ENCODE results near the gene CORO2A. TPM values are rescaled to one million over a fixed set of nuclear protein-coding genes. Genes with fewer than 3 reads are reported as not detected.

The CORO2A gene
- total RNA-seq, 1 donor from 2014 or later = 2.4 TPM

DNA sequence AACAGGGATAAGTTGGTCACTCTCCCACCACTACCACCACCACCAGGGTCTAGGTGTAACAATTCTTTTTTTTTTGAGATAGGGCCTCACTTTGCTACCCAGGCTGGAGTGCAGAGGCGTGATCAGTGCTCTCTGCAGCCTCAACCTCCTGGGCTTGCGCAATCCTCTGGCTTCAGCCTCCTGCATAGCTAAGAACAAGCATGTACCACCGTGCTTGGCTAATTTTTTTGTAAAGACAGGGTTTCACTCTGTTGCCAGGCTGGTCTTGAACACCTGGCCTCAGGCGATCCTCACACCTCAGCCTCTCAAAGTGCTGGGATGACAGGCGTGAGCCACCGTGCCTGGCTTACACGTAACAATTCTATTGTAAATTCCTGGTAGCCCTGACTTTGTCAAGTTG, 27.5 kb downstream of the CORO2A start:
- Histone ChIP-seq H4K20me1 (ENCODE audit: low read depth) (no peaks in the 10 kb centered on the region), H3K79me2 (ENCODE audit: low read depth) (no peaks in the 10 kb centered on the region), H3K36me3 (no peaks in the 10 kb centered on the region), H3F3A (ENCODE audit: low read depth) (peaks cover 10% of the 10 kb centered on the region), H3K9ac (no peak overlapping the region), H3K27ac (no peak overlapping the region), H3K4me2 (no peak overlapping the region), H3K9me3 (ENCODE audit: low read depth) (no peaks in the 10 kb centered on the region), H3K4me1 (peaks cover 13% of the 10 kb centered on the region), H2AFZ (replicated peaks) (no peak overlapping the region), H3K27me3 (no peaks in the 10 kb centered on the region), H3K4me3 (no peak overlapping the region)
- TF ChIP-seq EZH2 (IDR thresholded peaks at IDR 0.05) (no peak), EZH2phosphoT487 (IDR thresholded peaks at IDR 0.05) (no peak)
- TF ChIP-seq, protein P1, sequence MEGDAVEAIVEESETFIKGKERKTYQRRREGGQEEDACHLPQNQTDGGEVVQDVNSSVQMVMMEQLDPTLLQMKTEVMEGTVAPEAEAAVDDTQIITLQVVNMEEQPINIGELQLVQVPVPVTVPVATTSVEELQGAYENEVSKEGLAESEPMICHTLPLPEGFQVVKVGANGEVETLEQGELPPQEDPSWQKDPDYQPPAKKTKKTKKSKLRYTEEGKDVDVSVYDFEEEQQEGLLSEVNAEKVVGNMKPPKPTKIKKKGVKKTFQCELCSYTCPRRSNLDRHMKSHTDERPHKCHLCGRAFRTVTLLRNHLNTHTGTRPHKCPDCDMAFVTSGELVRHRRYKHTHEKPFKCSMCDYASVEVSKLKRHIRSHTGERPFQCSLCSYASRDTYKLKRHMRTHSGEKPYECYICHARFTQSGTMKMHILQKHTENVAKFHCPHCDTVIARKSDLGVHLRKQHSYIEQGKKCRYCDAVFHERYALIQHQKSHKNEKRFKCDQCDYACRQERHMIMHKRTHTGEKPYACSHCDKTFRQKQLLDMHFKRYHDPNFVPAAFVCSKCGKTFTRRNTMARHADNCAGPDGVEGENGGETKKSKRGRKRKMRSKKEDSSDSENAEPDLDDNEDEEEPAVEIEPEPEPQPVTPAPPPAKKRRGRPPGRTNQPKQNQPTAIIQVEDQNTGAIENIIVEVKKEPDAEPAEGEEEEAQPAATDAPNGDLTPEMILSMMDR (IDR thresholded peaks at IDR 0.05) = no peak
- H3K4me3 Mint-ChIP-seq = no peak overlapping the region
- peaks cover 33% of the 10 kb centered on the region for H3K4me1 Mint-ChIP-seq
- no peak for DNase-seq (ENCODE audit: low spot score)
- no peaks in the 10 kb centered on the region for H3K36me3 Mint-ChIP-seq
- H3K9me3 Mint-ChIP-seq = peaks cover 2% of the 10 kb centered on the region
- H3K27me3 Mint-ChIP-seq (ENCODE audit: insufficient read depth, low read depth) = peaks cover 8% of the 10 kb centered on the region
- no peak overlapping the region for H3K27ac Mint-ChIP-seq

DNA sequence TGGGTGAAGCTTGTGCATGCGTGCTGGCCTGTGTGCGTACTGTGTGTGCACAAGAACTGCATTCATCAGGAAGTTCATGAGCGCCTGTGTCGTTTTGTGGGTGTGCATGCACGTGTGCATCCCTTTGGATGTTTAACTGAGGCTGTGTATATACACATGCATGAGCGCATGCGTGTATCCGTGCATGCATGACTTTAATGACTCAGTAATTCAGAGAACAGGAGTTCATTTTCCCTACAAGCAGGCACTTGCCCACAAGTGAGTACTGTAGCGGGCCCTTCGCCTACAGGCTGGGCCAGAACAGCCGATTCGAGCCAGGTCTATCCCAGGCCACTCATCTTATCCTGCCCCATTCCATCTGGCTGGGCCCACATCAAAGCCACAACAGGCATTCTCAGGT, 29.8 kb downstream of the CORO2A start:
- Histone ChIP-seq H3K4me2 (no peak overlapping the region), H3K36me3 (no peaks in the 10 kb centered on the region), H3K79me2 (ENCODE audit: low read depth) (no peaks in the 10 kb centered on the region), H3F3A (ENCODE audit: low read depth) (no peaks in the 10 kb centered on the region), H3K4me3 (no peak overlapping the region), H3K9me3 (ENCODE audit: low read depth) (no peaks in the 10 kb centered on the region), H2AFZ (replicated peaks) (no peak overlapping the region), H3K9ac (no peak overlapping the region), H4K20me1 (ENCODE audit: low read depth) (no peaks in the 10 kb centered on the region), H3K27me3 (no peaks in the 10 kb centered on the region), H3K27ac (no peak overlapping the region), H3K4me1 (no peaks in the 10 kb centered on the region)
- H3K36me3 Mint-ChIP-seq = no peaks in the 10 kb centered on the region
- DNase-seq (ENCODE audit: low spot score) = no peak
- H3K4me3 Mint-ChIP-seq = no peak overlapping the region
- H3K27ac Mint-ChIP-seq = no peak overlapping the region
- H3K27me3 Mint-ChIP-seq (ENCODE audit: insufficient read depth, low read depth) = peaks cover 6% of the 10 kb centered on the region
- peaks cover 10% of the 10 kb centered on the region for H3K4me1 Mint-ChIP-seq
- TF ChIP-seq EZH2 (IDR thresholded peaks at IDR 0.05) (no peak), EZH2phosphoT487 (IDR thresholded peaks at IDR 0.05) (no peak)
- TF ChIP-seq, protein P1 (IDR thresholded peaks at IDR 0.05) = no peak
- H3K9me3 Mint-ChIP-seq = peaks cover 2% of the 10 kb centered on the region

DNA sequence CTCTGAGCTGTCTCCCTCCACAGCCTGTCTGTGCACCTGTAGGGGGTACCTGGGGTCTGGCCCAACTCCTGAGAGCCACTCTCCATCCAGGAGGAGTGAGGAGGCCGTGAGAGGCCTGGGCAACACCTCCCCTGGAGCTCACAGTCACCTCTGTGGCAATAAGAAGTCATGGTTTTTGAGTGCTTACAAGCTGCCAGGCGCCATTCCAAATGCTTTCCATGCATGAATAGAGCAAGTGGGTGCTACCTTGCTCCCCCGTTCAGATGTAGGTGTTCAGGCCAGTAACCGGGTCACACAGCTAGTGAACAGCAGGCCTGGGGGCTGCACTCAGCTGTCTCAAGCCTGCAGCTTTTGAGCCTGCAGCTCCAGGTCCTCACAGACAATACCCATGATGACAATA, 30.6 kb downstream of the CORO2A start:
- no peaks in the 10 kb centered on the region for H3F3A ChIP-seq (ENCODE audit: low read depth)
- Mint-ChIP-seq H3K4me3 (no peak overlapping the region), H3K4me1 (peaks cover 7% of the 10 kb centered on the region), H3K27me3 (ENCODE audit: insufficient read depth, low read depth) (peaks cover 9% of the 10 kb centered on the region), H3K36me3 (no peaks in the 10 kb centered on the region), H3K27ac (no peak overlapping the region), H3K9me3 (peaks cover 2% of the 10 kb centered on the region)
- H3K4me2 ChIP-seq = no peak overlapping the region
- H3K27ac ChIP-seq = no peak overlapping the region
- no peaks in the 10 kb centered on the region for H3K9me3 ChIP-seq (ENCODE audit: low read depth)
- H2AFZ ChIP-seq (replicated peaks) = no peak overlapping the region
- H3K4me3 ChIP-seq = no peak overlapping the region
- no peaks in the 10 kb centered on the region for H3K4me1 ChIP-seq
- no peaks in the 10 kb centered on the region for H3K27me3 ChIP-seq
- H4K20me1 ChIP-seq (ENCODE audit: low read depth) = no peaks in the 10 kb centered on the region
- no peaks in the 10 kb centered on the region for H3K79me2 ChIP-seq (ENCODE audit: low read depth)
- TF ChIP-seq EZH2phosphoT487 (IDR thresholded peaks at IDR 0.05) = no peak
- no peak for TF ChIP-seq EZH2 (IDR thresholded peaks at IDR 0.05)
- TF ChIP-seq, protein P1 (IDR thresholded peaks at IDR 0.05) = no peak
- no peak for DNase-seq (ENCODE audit: low spot score)
- H3K9ac ChIP-seq = no peak overlapping the region
- no peaks in the 10 kb centered on the region for H3K36me3 ChIP-seq

Measured in neural progenitor cell (in vitro differentiated cells).